Uterus (tissue), 2 donors: ENCODE results near the gene IL31.

Experiments used
- CTCF ChIP-seq, 4 experiments: fragments of 200-600 bp in 2 of 4; fragments of 450-650 bp in 2 of 4; sonication (generic) in 2 of 4; IDR thresholded peaks; one replicate each; pipeline ENCODE4 v1.5.1; 2016 to 2019; ENCODE audit warnings: antibody characterized with exemption in 4 of 4, mild to moderate bottlenecking in 2 of 4, moderate library complexity in 1 of 4
- POLR2A ChIP-seq, 2 donors: fragments of 450-650 bp; IDR thresholded peaks; one replicate each; pipeline ENCODE4 v1.6.1; 2016; ENCODE audit warnings: antibody characterized with exemption in 2 of 2, mild to moderate bottlenecking in 1 of 2, moderate library complexity in 1 of 2

DNA sequence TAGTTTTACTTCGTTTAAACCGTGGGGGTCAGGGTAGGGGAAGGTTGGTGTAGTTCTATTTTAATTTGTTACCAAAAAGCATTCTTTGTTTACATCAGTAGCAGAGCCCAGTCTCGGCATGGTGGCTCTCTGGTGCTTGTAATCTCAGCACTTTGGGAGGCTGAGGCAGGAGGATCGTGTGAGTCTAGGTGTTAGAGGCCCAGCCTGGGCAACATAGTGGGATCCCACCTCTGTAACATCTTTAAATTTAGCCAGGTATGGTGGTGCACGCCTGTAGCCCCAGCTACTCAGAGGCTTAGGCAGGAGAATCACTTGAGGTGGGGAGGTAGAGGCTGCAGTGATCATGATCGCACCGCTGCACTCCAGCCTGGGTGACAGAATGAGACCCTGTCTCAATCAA, 11.1 kb upstream of the IL31 start:
- TF ChIP-seq CTCF (IDR thresholded peaks at IDR 0.05) (no peak), POLR2A (IDR thresholded peaks at IDR 0.05) (no peak)
